GM06990 (cell line): ENCODE data around the gene FAM13C.

Experiments
- DNase-seq: peaks from one replicate; pipeline ENCODE4 v3.0.0-alpha.2; 2011; ENCODE audit not compliant: insufficient read length; ENCODE audit errors: extremely low read depth
- H3K27me3 ChIP-seq: replicated peaks from 2 replicates; pipeline ENCODE4 v1.6.0; 2011; ENCODE audit warnings: low read length; ENCODE audit not compliant: control insufficient read depth, insufficient read depth
- H3K36me3 ChIP-seq: 2 replicates; pipeline ENCODE4 v1.5.1; 2011; ENCODE audit warnings: low read length; ENCODE audit not compliant: control insufficient read depth, insufficient read depth
- H3K4me3 ChIP-seq: replicated peaks from 2 replicates; pipeline ENCODE4 v1.5.1; 2011; ENCODE audit warnings: low read depth, mild to moderate bottlenecking, control low read depth, low read length
- CTCF ChIP-seq: IDR thresholded peaks from 2 replicates; pipeline ENCODE4 v1.5.1; 2011; ENCODE audit warnings: low read length, control low read depth, mild to moderate bottlenecking, inconsistent platforms; ENCODE audit not compliant: insufficient read depth, poor library complexity, severe bottlenecking

FAM13C gene

DNA sequence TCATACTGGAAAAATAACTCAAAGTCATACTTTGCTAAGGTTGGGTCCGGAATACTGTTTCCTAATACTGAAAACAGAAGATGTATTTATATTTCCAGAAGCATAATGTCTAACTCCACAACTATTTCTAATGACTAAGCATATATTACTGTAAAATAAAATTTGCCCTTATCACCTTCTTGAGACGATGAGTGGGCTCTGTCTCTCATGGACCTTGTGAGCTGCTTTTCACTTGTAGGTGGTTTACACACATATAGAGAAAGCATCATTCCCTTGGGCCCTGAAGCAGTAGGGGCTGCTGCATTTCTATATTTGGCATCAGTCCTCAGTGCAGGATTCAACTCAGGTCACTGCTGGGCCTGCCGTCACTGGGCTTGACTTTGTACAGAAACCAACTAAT, 10.7 kb upstream of the FAM13C start:
- no peak overlapping the region for H3K4me3 ChIP-seq
- no peak for TF ChIP-seq CTCF
- no peak for DNase-seq
- H3K27me3 ChIP-seq: no peaks in the 10 kb centered on the region
- no peaks in the 10 kb centered on the region for H3K36me3 ChIP-seq

- no peak overlapping the region for H3K4me3 ChIP-seq
- TF ChIP-seq CTCF: no peak
- DNase-seq: no peak
- H3K27me3 ChIP-seq: no peaks in the 10 kb centered on the region
- no peaks in the 10 kb centered on the region for H3K36me3 ChIP-seq
Measured at GRCh38 chr10:59372543-59372942, 10.2 kb upstream of the FAM13C start.

GRCh38 chr10:59366290-59366689, 3.9 kb upstream of the FAM13C start:
- no peaks in the 10 kb centered on the region for H3K36me3 ChIP-seq
- no peak for TF ChIP-seq CTCF
- DNase-seq: no peak
- H3K27me3 ChIP-seq: no peaks in the 10 kb centered on the region
- H3K4me3 ChIP-seq: no peak overlapping the region

GRCh38 chr10:59363446-59363958, 1.2 kb upstream of the FAM13C start:
- Histone ChIP-seq H3K4me3 (no peak overlapping the region), H3K36me3 (no peaks in the 10 kb centered on the region), H3K27me3 (no peaks in the 10 kb centered on the region)
- DNase-seq: no peak
- no peak for TF ChIP-seq CTCF

- H3K4me3 ChIP-seq: no peak overlapping the region
- no peaks in the 10 kb centered on the region for H3K27me3 ChIP-seq
- TF ChIP-seq CTCF: no peak
- DNase-seq: no peak
- no peaks in the 10 kb centered on the region for H3K36me3 ChIP-seq
Measured at GRCh38 chr10:59362959-59363381, 621 bp upstream of the FAM13C start.

GRCh38 chr10:59361663-59362143, 646 bp downstream of the FAM13C start:
- DNase-seq: no peak
- Histone ChIP-seq H3K36me3 (no peaks in the 10 kb centered on the region), H3K27me3 (no peaks in the 10 kb centered on the region), H3K4me3 (no peak overlapping the region)
- no peak for TF ChIP-seq CTCF
